GM23338 (cell line): ENCODE data around the gene EGFR. TPM values are rescaled to one million over a fixed set of nuclear protein-coding genes. Genes with fewer than 3 reads are reported as not detected.

ENCODE experiments used
- ATAC-seq: fragments of 200-7000 bp; cut with Tn5 transposase; 3 replicates; pipeline ENCODE4 v1.9.1; 2020
- DNase-seq: peaks from one replicate; pipeline ENCODE4 v3.0.0-alpha.2; 2015; ENCODE audit warnings: low spot score
- H2AFZ ChIP-seq: fragments of 200-600 bp; sonication (generic); 2 replicates; pipeline ENCODE4 v1.8.0; 2016; ENCODE audit warnings: antibody characterized with exemption, mild to moderate bottlenecking, moderate library complexity
- H3F3A ChIP-seq: fragments of 200-600 bp; sonication (generic); replicated peaks from 2 replicates; pipeline ENCODE4 v1.8.0; 2017; ENCODE audit warnings: antibody characterized with exemption, mixed run types, low read depth
- H3K27ac ChIP-seq: fragments of 200-600 bp; sonication (generic); 2 replicates; pipeline ENCODE4 v1.6.1; 2016; ENCODE audit warnings: low read depth
- H3K27me3 ChIP-seq: fragments of 200-600 bp; sonication (generic); 2 replicates; pipeline ENCODE4 v1.8.0; 2016; ENCODE audit warnings: mild to moderate bottlenecking, mixed run types, moderate library complexity; ENCODE audit not compliant: insufficient read depth
- H3K36me3 ChIP-seq: fragments of 200-600 bp; sonication (generic); 2 replicates; pipeline ENCODE4 v1.8.0; 2016; ENCODE audit warnings: mild to moderate bottlenecking; ENCODE audit not compliant: insufficient read depth
- H3K4me1 ChIP-seq: fragments of 200-600 bp; sonication (generic); 2 replicates; pipeline ENCODE4 v1.8.0; 2016; ENCODE audit warnings: mild to moderate bottlenecking, moderate library complexity; ENCODE audit not compliant: insufficient read depth
- H3K4me2 ChIP-seq: fragments of 200-600 bp; sonication (generic); 2 replicates; pipeline ENCODE4 v1.7.1; 2017; ENCODE audit warnings: mixed run types
- H3K4me3 ChIP-seq: fragments of 200-600 bp; sonication (generic); 2 replicates; pipeline ENCODE4 v1.6.1; 2016; ENCODE audit warnings: mixed run types
- H3K79me2 ChIP-seq: fragments of 200-600 bp; sonication (generic); replicated peaks from 2 replicates; pipeline ENCODE4 v1.8.0; 2017; ENCODE audit warnings: mild to moderate bottlenecking; ENCODE audit not compliant: insufficient read depth
- H3K9me2 ChIP-seq: fragments of 200-600 bp; sonication (generic); 2 replicates; pipeline ENCODE4 v1.8.0; 2017; ENCODE audit not compliant: insufficient read depth
- H4K20me1 ChIP-seq: fragments of 200-600 bp; sonication (generic); replicated peaks from 2 replicates; pipeline ENCODE4 v1.8.0; 2017; ENCODE audit warnings: mild to moderate bottlenecking; ENCODE audit not compliant: insufficient read depth
- H3K27ac Mint-ChIP-seq: 2 replicates; pipeline ENCODE4 v1.8.0; 2020; ENCODE audit warnings: inconsistent platforms, mild to moderate bottlenecking, moderate library complexity, mixed read lengths
- H3K27me3 Mint-ChIP-seq: 3 replicates; pipeline ENCODE4 v1.8.0; 2022; ENCODE audit warnings: low read depth, mild to moderate bottlenecking, moderate library complexity, mixed read lengths, inconsistent platforms; ENCODE audit not compliant: insufficient read depth, poor library complexity
- H3K36me3 Mint-ChIP-seq: 3 replicates; pipeline ENCODE4 v1.8.0; 2021; ENCODE audit warnings: low read depth, mild to moderate bottlenecking, inconsistent platforms, moderate library complexity, mixed read lengths
- H3K4me1 Mint-ChIP-seq: 3 replicates; pipeline ENCODE4 v1.8.0; 2020; ENCODE audit warnings: mild to moderate bottlenecking, inconsistent platforms, mixed read lengths
- H3K4me3 Mint-ChIP-seq: 3 replicates; pipeline ENCODE4 v1.8.0; 2021; ENCODE audit warnings: moderate library complexity, mild to moderate bottlenecking, inconsistent platforms, mixed read lengths
- H3K9me3 Mint-ChIP-seq: 3 replicates; pipeline ENCODE4 v1.8.0; 2020; ENCODE audit warnings: moderate library complexity, mild to moderate bottlenecking, inconsistent platforms, mixed read lengths
- CTCF ChIP-seq, 2 experiments: fragments of 200-600 bp in 1 of 2; sonication (generic) in 1 of 2; conservative IDR thresholded peaks; 2 replicates each; pipeline versions ENCODE4 v1.5.1 to v1.6.1; 2016 to 2017; ENCODE audit warnings: antibody characterized with exemption in 2 of 2, low read depth in 2 of 2, mild to moderate bottlenecking in 2 of 2, moderate library complexity in 1 of 2
- EZH2 ChIP-seq: fragments of 200-600 bp; sonication (generic); IDR thresholded peaks from one replicate; pipeline ENCODE4 v1.8.0; 2017; ENCODE audit warnings: antibody characterized with exemption, mild to moderate bottlenecking, low read depth; ENCODE audit not compliant: unreplicated experiment
- polyA plus RNA-seq: library from polyadenylated mRNA; unstranded; fragments of >200 nt; fragmentation: Nextera tagmentation; extraction: Ambion mirVana; gene quantifications from 2 replicates; pipeline ENCODE4 v1.2.1, GENCODE V29; 2016
- total RNA-seq: library from RNA; depleted of rRNA; stranded (reverse); fragments of >200 nt; shearing (Covaris generic); gene quantifications from 2 replicates; pipeline ENCODE4 v1.2.3, GENCODE V29; 2014
- TF ChIP-seq, protein P1 (sequence below): fragments of 250-450 bp; sonication (Bioruptor Pico); IDR thresholded peaks from 2 replicates; pipeline ENCODE4 v1.5.0; 2020; ENCODE audit warnings: mild to moderate bottlenecking, moderate library complexity

Gene EGFR
- total and polyA plus RNA-seq, 2 experiments from 2014 or later = 1.5 to 4.5 TPM

GRCh38 chr7:55019191-55019690, 424 bp downstream of the EGFR start:
- H3K4me1 Mint-ChIP-seq = peaks cover 8% of the 10 kb centered on the region; the same call in 2 of the 3 replicates
- H3K27ac Mint-ChIP-seq = no peak overlapping the region
- H3K27me3 ChIP-seq = peaks cover 69% of the 10 kb centered on the region
- H3K36me3 Mint-ChIP-seq = no peaks in the 10 kb centered on the region
- H3K27ac ChIP-seq = no peak overlapping the region
- H3K4me3 Mint-ChIP-seq = peak overlapping the region; percentile 68
- peak overlapping the region; percentile 87 for H3K4me2 ChIP-seq
- H3K4me3 ChIP-seq = peak overlapping the region; percentile 69
- peaks cover 41% of the 10 kb centered on the region for H3K27me3 Mint-ChIP-seq
- peaks cover 8% of the 10 kb centered on the region for H4K20me1 ChIP-seq
- H3K4me1 ChIP-seq = peaks cover 4% of the 10 kb centered on the region; the same call in 1 of the 2 replicates
- TF ChIP-seq EZH2 (peak; percentile 2), CTCF (conservative IDR thresholded peaks at IDR 0.05; ENCODE audit: low read depth in 2 of 2) (no peak)
- H3K79me2 ChIP-seq = no peaks in the 10 kb centered on the region
- H3K36me3 ChIP-seq = no peaks in the 10 kb centered on the region
- DNase-seq = peak; percentile 64
- H3F3A ChIP-seq = no peaks in the 10 kb centered on the region
- peak; percentile 55 for ATAC-seq
- H2AFZ ChIP-seq = peak overlapping the region; percentile 94
- no peaks in the 10 kb centered on the region for H3K9me2 ChIP-seq
- no peaks in the 10 kb centered on the region for H3K9me3 Mint-ChIP-seq

- H3K27me3 Mint-ChIP-seq = peaks cover 38% of the 10 kb centered on the region
- Histone ChIP-seq H4K20me1 (peaks cover 8% of the 10 kb centered on the region), H3K9me2 (no peaks in the 10 kb centered on the region), H3K4me1 (peaks cover 4% of the 10 kb centered on the region; the same call in 1 of the 2 replicates), H2AFZ (peak overlapping the region; percentile 94), H3K4me2 (peak overlapping the region; percentile 87), H3K36me3 (no peaks in the 10 kb centered on the region), H3K79me2 (no peaks in the 10 kb centered on the region), H3K27ac (no peak overlapping the region), H3F3A (no peaks in the 10 kb centered on the region), H3K4me3 (peak overlapping the region; percentile 69), H3K27me3 (peaks cover 69% of the 10 kb centered on the region)
- H3K4me3 Mint-ChIP-seq = peak overlapping the region; percentile 66
- H3K9me3 Mint-ChIP-seq = no peaks in the 10 kb centered on the region
- peak; percentile 57 for TF ChIP-seq EZH2
- TF ChIP-seq, protein P1, sequence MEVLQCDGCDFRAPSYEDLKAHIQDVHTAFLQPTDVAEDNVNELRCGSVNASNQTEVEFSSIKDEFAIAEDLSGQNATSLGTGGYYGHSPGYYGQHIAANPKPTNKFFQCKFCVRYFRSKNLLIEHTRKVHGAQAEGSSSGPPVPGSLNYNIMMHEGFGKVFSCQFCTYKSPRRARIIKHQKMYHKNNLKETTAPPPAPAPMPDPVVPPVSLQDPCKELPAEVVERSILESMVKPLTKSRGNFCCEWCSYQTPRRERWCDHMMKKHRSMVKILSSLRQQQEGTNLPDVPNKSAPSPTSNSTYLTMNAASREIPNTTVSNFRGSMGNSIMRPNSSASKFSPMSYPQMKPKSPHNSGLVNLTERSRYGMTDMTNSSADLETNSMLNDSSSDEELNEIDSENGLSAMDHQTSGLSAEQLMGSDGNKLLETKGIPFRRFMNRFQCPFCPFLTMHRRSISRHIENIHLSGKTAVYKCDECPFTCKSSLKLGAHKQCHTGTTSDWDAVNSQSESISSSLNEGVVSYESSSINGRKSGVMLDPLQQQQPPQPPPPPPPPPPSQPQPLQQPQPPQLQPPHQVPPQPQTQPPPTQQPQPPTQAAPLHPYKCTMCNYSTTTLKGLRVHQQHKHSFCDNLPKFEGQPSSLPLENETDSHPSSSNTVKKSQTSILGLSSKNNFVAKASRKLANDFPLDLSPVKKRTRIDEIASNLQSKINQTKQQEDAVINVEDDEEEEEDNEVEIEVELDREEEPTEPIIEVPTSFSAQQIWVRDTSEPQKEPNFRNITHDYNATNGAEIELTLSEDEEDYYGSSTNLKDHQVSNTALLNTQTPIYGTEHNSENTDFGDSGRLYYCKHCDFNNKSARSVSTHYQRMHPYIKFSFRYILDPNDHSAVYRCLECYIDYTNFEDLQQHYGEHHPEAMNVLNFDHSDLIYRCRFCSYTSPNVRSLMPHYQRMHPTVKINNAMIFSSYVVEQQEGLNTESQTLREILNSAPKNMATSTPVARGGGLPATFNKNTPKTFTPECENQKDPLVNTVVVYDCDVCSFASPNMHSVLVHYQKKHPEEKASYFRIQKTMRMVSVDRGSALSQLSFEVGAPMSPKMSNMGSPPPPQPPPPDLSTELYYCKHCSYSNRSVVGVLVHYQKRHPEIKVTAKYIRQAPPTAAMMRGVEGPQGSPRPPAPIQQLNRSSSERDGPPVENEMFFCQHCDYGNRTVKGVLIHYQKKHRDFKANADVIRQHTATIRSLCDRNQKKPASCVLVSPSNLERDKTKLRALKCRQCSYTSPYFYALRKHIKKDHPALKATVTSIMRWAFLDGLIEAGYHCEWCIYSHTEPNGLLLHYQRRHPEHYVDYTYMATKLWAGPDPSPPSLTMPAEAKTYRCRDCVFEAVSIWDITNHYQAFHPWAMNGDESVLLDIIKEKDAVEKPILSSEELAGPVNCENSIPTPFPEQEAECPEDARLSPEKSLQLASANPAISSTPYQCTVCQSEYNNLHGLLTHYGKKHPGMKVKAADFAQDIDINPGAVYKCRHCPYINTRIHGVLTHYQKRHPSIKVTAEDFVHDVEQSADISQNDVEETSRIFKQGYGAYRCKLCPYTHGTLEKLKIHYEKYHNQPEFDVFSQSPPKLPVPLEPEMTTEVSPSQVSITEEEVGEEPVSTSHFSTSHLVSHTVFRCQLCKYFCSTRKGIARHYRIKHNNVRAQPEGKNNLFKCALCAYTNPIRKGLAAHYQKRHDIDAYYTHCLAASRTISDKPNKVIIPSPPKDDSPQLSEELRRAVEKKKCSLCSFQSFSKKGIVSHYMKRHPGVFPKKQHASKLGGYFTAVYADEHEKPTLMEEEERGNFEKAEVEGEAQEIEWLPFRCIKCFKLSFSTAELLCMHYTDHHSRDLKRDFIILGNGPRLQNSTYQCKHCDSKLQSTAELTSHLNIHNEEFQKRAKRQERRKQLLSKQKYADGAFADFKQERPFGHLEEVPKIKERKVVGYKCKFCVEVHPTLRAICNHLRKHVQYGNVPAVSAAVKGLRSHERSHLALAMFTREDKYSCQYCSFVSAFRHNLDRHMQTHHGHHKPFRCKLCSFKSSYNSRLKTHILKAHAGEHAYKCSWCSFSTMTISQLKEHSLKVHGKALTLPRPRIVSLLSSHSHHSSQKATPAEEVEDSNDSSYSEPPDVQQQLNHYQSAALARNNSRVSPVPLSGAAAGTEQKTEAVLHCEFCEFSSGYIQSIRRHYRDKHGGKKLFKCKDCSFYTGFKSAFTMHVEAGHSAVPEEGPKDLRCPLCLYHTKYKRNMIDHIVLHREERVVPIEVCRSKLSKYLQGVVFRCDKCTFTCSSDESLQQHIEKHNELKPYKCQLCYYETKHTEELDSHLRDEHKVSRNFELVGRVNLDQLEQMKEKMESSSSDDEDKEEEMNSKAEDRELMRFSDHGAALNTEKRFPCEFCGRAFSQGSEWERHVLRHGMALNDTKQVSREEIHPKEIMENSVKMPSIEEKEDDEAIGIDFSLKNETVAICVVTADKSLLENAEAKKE (CRISPR knock-in tag) = no peak
- ATAC-seq (peak; percentile 58), DNase-seq (peak; percentile 55)
- H3K27ac Mint-ChIP-seq = no peak overlapping the region
- H3K4me1 Mint-ChIP-seq = peaks cover 8% of the 10 kb centered on the region; the same call in 2 of the 3 replicates
- H3K36me3 Mint-ChIP-seq = no peaks in the 10 kb centered on the region
Measured at GRCh38 chr7:55019691-55020465, 1.1 kb downstream of the EGFR start.
